ENCODE results near the gene MDP1. TPM values are rescaled to one million over a fixed set of nuclear protein-coding genes. Genes with fewer than 3 reads are reported as not detected.
A peak's percentile ranks its signal among the peaks of the same experiment; 100 is the strongest.
"Not testable (repeated sequence)": the region's sequence is repeated elsewhere in the genome, so short reads cannot be mapped to it uniquely, and the experiment has no call there.

The MDP1 gene
- polyA plus RNA-seq, 6 donors from 2014 or later: 32.7 to 48.2 (median 37.3) TPM

DNA sequence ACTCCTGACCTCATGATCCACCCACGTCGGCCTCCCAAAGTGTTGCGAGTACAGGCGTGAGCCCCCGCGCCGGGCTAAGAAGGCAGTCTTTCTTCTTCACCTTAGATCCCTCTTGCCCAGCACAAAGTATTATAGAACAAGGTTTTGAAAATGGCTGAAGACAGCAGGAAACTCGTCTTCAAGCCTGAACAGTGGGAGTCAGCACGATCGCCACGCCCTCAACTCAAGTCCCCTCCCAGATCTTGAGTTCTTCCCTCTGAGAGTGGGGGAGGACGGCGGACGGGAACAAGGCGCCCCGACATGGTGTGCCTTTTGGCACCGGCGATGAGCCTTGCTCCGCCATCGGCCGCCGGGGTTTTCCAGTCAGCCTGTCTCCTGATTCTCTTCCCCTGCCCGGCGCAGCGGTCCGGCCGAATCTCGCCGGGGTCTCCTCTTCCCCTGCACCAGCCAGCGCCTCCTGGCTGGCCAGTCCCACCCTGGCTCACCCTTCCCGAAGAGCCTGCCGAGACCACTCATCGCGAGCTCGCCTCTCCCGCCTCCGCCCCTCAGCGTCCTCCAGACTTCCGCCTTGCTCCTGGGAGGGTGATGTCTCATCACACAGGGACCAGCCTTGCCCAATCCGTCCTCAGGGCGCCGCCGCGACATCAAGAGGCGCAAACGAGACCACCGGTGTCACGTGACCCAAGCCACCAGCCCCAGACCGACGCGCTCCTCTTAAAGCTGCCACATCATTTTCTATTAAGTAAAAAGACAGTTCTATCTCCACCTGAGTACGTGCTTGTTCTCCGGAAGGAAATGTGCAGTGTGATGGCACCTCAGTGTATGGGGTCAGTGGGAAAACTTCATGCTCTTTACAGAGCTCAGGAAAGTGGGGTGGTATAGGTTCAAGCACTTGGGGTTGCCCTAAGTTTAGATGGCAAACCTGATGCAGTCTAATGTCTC lies 2.7 kb downstream of the MDP1 start, which contains the start of gene CHMP4A:
Gene CHMP4A, minus strand, starts transcription at position 565 of the 942 bp plus-strand sequence. Its CDS starts 49 bp downstream, at position 516.
- peak within 1 kb of the TSS; percentile 91 to 99 (median 96) for H3K4me3 Mint-ChIP-seq
- H3K27ac Mint-ChIP-seq: peak within 1 kb of the TSS; percentile 97 to 100 (median 99)
- H3K27me3 Mint-ChIP-seq: no peaks in the 10 kb centered on the region
- H3K36me3 Mint-ChIP-seq: peaks cover 10 to 17% of the 10 kb centered on the region in 2 donors
- H3K9me3 Mint-ChIP-seq: no peaks in the 10 kb centered on the region
- ATAC-seq (ENCODE audit: low read depth in 2 of 2) (peak; percentile 76 to 77), DNase-seq (peak; percentile 95)
- H3K4me1 Mint-ChIP-seq: peaks cover 38 to 71% (median 53%) of the 10 kb centered on the region in 3 donors

DNA sequence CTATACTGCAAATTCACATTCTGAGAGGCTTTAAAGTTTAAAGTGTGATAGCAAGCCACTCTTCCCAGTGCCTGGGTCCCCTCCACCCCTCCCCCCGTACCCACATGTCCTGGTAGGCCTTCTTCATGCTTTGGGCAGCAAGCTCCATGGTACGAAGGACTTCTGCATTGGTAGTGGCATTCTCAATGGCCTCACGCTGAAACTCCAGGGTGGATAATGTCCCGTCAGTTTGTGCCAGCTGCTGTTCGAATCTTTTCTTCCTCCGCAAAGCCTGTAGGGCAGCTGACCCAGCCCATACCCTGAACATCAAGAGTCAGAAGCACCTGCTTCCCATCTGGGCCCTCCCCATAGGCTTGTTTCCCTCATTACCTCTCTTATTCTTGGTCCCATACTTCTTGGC lies 4.6 kb downstream of the MDP1 start:
- no peak for ATAC-seq (ENCODE audit: low read depth in 2 of 2)
- Mint-ChIP-seq H3K4me3 (peak overlapping the region in 4 of 8 donors; percentile 47 to 98 (median 93)), H3K36me3 (peaks cover 22 to 27% of the 10 kb centered on the region in 2 donors), H3K27ac (peak overlapping the region in 5 of 6 donors; percentile 54 to 99 (median 98)), H3K9me3 (no peaks in the 10 kb centered on the region), H3K4me1 (peaks cover 53 to 83% (median 62%) of the 10 kb centered on the region in 3 donors), H3K27me3 (no peaks in the 10 kb centered on the region)
- no peak for DNase-seq

DNA sequence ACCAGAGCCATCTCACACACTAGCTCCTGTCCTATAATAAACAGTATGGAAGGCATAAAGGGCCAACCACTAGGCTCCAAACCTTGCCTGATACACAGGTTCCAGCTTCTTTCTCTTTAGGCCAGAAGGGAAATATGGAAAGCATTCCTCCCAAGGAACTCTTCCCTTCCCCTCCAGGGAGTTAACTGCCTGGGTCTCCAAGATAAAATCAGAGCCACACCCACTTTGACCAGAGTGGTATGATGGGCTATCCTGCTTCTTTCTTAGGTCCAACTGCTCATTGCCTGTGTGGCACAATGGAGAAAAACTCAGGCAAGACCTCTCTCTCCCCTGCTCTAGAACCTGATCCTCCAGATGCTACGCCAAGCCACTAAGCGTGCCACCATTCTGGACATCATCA lies 8.2 kb downstream of the MDP1 start:
- H3K4me1 Mint-ChIP-seq: peaks cover 46 to 61% (median 52%) of the 10 kb centered on the region in 3 donors
- no peaks in the 10 kb centered on the region for H3K27me3 Mint-ChIP-seq
- H3K36me3 Mint-ChIP-seq: peaks cover 35 to 45% of the 10 kb centered on the region in 2 donors
- H3K4me3 Mint-ChIP-seq: peak overlapping the region in 1 of 8 donors; percentile 61
- DNase-seq (no peak), ATAC-seq (ENCODE audit: low read depth in 2 of 2) (peak in 1 of 2 donors; percentile 27)
- peak overlapping the region in 4 of 6 donors; percentile 12 to 73 (median 46) for H3K27ac Mint-ChIP-seq
- H3K9me3 Mint-ChIP-seq: peaks cover 0 to 2% (median 0%) of the 10 kb centered on the region in 7 donors

DNA sequence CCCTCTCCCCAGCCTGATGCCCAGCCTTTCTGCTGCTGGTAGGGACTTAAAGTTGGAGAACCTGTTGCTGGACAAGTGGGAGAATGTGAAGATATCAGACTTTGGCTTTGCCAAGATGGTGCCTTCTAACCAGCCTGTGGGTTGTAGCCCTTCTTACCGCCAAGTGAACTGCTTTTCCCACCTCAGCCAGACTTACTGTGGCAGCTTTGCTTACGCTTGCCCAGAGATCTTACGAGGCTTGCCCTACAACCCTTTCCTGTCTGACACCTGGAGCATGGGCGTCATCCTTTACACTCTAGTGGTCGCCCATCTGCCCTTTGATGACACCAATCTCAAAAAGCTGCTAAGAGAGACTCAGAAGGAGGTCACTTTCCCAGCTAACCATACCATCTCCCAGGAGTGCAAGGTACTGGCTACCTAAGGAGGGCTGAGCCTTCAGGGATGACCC lies 8.7 kb downstream of the MDP1 start:
- ATAC-seq (ENCODE audit: low read depth in 2 of 2) (peak; percentile 78 to 84), DNase-seq (peak; percentile 33)
- Mint-ChIP-seq H3K9me3 (peaks cover 0 to 2% (median 0%) of the 10 kb centered on the region in 7 donors), H3K4me3 (peak overlapping the region in 5 of 8 donors; percentile 13 to 61 (median 34)), H3K4me1 (peaks cover 46 to 56% (median 47%) of the 10 kb centered on the region in 3 donors), H3K36me3 (peaks cover 37 to 47% of the 10 kb centered on the region in 2 donors), H3K27ac (peak overlapping the region; percentile 71 to 96 (median 88)), H3K27me3 (no peaks in the 10 kb centered on the region)

DNA sequence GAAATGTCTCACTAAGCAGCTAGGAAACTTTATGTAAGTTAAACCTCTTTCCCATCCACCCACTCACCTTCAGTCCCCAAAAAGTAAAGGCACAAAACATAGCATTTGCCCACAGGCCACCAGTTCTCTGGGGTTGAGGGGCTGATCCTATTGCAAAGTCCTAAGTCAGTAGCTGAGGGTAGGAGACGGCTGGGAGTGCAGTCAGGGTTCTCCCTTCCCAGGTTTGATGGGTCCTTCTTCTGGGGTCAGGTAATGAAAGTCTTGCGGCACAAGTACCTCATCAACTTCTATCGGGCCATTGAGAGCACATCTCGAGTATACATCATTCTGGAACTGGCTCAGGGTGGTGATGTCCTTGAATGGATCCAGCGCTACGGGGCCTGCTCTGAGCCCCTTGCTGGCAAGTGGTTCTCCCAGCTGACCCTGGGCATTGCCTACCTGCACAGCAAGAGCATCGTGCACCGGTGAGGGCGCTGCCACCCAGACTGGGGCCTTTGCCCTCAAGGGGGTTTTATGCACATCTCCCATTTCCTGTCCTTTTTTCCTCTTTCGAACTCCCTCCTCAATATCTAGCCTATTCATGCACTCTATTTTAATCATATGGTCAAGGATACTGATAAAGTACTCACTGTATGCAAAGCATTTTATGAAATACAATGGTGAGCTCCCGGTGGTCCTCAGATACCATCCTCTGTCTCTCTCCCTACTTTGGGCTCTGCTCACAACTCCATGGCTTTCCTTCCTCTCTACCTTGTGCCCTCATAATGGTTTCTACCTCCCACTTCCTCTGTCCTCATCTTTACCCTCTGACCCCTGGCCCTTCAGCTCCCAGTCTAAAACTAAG lies 9.4 kb downstream of the MDP1 start:
- Mint-ChIP-seq H3K4me1 (peaks cover 43 to 52% (median 44%) of the 10 kb centered on the region in 3 donors), H3K36me3 (peaks cover 38 to 49% of the 10 kb centered on the region in 2 donors), H3K4me3 (peak overlapping the region in 3 of 8 donors; percentile 13 to 61 (median 57)), H3K9me3 (peaks cover 0 to 2% (median 0%) of the 10 kb centered on the region in 7 donors), H3K27ac (peak overlapping the region; percentile 71 to 96 (median 88)), H3K27me3 (no peaks in the 10 kb centered on the region)
- ATAC-seq (ENCODE audit: low read depth in 2 of 2): no peak
- no peak for DNase-seq

DNA sequence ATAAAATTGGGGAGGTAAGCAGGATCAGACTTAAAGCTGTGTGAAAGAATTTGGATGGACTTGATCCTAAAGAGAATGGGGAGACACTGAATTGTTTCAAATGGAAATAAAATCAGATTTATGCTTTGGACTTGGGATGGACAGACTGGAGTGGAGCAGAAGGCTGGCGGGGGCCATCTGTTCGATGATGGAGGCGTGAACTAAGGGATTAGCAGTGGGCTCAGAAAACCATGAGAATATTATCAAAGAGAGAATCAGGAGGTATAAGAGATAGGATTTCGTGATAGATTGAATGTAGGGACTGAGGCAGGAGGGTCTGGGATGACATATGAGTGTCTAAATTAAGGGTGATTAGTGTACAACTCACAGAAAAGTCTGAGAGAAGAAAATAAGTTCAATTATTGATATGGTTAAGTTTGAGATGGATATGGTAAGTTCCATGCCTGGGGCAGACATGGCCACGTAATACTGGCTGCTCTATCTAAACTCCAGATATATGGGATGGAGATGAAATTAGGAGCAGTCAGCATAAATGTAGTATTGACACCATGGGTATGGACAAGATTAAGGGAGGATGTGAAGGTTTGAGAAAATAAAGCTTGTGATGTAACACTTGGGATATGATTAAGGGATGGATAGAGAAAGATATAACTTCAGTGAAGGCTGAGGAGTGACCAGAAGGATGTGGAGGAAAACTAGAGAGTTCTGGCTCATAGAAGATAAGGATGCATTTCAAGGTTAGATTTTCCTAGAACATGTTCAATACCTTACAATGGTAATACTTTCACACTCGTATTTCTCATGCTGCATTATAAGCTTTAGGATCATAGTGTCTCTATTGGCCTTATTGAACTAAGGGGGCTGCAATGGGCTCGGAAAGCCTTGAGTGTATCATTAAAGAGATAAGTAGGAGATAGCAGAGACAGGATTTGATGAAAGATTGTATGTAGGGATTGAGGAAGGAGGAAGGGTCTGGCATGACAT lies 11.4 kb downstream of the MDP1 start:
- no peaks in the 10 kb centered on the region for H3K27me3 Mint-ChIP-seq
- peaks cover 30 to 42% (median 38%) of the 10 kb centered on the region in 3 donors for H3K4me1 Mint-ChIP-seq
- ATAC-seq (ENCODE audit: low read depth in 2 of 2) (no peak), DNase-seq (no peak)
- H3K9me3 Mint-ChIP-seq: peaks cover 0 to 2% (median 0%) of the 10 kb centered on the region in 7 donors
- peak overlapping the region in 2 of 8 donors; percentile 10 to 59 for H3K4me3 Mint-ChIP-seq
- peak overlapping the region in 3 of 6 donors; percentile 24 to 82 (median 66) for H3K27ac Mint-ChIP-seq
- peaks cover 34 to 42% of the 10 kb centered on the region in 2 donors for H3K36me3 Mint-ChIP-seq

DNA sequence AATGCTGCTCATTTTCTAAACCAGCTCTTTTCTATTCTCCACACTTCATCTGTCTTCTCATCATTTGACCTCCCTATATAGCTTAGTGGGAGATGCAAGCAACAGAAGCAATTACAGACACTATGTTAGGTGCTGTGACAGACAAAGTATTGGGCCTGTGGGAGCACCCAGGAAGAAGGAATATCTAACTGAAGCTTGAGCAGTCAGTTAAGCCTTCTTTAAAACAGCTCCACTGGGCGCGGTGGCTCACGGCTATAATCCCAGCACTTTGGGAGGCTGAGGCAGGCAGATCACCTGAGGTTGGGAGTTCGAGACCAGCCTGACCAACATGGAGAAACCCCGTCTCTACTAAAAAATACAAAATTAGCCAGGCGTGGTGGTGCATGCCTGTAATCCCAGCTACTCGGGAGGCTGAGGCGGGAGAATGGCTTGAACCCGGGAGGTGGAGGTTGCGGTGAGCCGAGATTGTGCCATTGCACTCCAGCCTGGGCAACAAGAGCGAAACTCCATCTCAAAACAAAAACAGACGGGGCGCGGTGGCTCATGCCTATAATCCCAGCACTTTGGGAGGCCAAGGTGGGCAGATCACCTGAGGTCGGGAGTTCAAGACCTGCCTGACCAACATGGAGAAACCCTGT lies 12.5 kb downstream of the MDP1 start:
- Mint-ChIP-seq H3K4me1 (peaks cover 40 to 53% (median 49%) of the 10 kb centered on the region in 3 donors), H3K36me3 (peaks cover 30 to 42% of the 10 kb centered on the region in 2 donors)
- not testable (repeated sequence) for H3K27ac Mint-ChIP-seq; ATAC-seq (ENCODE audit: low read depth in 2 of 2); H3K4me3 Mint-ChIP-seq; DNase-seq; H3K27me3 Mint-ChIP-seq; H3K9me3 Mint-ChIP-seq

DNA sequence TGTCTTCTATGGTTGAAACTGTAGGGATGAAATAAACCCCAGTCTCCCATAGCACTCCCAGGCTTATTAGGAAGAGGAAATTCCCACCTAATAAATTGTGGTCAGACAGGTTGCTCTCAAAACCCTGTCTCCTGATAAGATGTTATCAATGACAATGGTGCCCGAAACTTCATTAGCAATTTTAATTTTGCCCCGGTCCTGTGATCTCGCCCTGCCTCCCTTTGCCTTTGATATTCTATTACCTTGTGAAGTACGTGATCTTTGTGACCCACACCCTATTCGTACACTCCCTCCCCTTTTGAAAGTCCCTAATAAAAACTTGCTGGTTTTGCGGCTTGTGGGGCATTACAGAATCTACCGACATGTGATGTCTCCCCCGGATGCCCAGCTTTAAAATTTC lies 13.3 kb downstream of the MDP1 start:
- H3K27ac Mint-ChIP-seq: peak overlapping the region in 1 of 6 donors; percentile 32
- not testable (repeated sequence) for H3K4me3 Mint-ChIP-seq; DNase-seq; ATAC-seq (ENCODE audit: low read depth in 2 of 2); H3K27me3 Mint-ChIP-seq; H3K9me3 Mint-ChIP-seq
- peaks cover 41 to 55% (median 45%) of the 10 kb centered on the region in 3 donors for H3K4me1 Mint-ChIP-seq
- peaks cover 27 to 42% of the 10 kb centered on the region in 2 donors for H3K36me3 Mint-ChIP-seq

DNA sequence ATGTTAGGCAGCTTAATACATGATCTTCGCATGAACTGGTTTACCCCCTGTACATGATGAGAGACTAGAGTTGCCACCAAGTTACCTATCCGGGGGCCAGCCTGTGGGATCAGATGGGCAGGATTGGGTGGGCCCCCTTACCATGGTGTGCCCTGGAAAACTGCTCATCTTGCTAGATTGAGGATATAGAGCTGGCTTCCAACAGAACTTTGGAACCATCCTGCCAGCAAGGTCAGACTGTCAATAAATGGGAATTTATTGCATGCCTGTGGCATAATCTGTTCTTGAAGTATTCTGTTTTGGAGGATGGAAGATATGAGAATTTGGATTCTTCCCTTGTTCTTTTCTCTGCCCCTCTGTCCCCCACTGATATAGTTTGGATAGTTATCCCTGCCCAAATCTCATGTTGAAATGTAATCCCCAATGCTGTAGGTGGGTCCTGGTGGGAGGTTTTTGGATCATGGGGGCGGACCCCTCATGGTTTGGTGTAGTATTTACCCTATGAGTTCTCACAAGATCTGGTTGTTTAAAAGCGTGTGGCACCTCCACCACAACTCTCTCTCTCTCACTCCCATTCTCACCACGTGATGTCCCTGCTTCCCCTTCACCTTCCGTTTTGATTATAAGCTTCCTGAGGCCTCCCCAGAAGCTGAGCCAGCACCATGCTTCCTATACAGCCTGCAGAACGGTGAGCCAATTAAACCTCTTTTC lies 16.9 kb downstream of the MDP1 start:
- Mint-ChIP-seq H3K27ac (peak overlapping the region in 4 of 6 donors; percentile 51 to 88 (median 79)), H3K4me1 (peaks cover 41 to 61% (median 44%) of the 10 kb centered on the region in 3 donors), H3K9me3 (peaks cover 0 to 2% (median 0%) of the 10 kb centered on the region in 7 donors), H3K36me3 (peaks cover 10 to 21% of the 10 kb centered on the region in 2 donors), H3K4me3 (peak overlapping the region in 6 of 8 donors; percentile 18 to 50 (median 46)), H3K27me3 (no peaks in the 10 kb centered on the region)
- no peak for ATAC-seq (ENCODE audit: low read depth in 2 of 2)
- no peak for DNase-seq

DNA sequence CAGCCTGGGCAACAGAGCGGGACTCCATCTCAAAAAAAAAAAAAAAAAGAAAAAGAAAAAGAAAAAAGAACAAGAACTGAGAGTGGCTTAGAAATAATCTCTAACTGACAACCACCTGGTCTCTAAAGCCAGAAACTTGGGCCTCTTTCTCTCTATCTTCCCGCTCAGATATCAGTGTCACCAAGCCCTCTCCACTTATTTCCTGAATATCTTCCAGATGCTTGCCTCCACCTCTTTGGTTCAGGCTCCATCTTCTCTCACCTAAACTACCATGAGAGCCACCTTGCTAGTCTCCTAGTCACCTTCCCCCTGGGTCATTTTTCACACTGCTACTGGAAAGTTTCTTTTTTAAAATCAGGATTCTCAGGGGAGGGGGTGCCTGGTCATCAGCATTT lies 18.8 kb downstream of the MDP1 start:
- Mint-ChIP-seq H3K9me3 (no peaks in the 10 kb centered on the region), H3K36me3 (peaks cover 4 to 11% of the 10 kb centered on the region in 2 donors), H3K27me3 (no peaks in the 10 kb centered on the region), H3K27ac (peak overlapping the region; percentile 25 to 99 (median 96)), H3K4me3 (peak overlapping the region; percentile 12 to 98 (median 89)), H3K4me1 (peaks cover 49 to 69% (median 53%) of the 10 kb centered on the region in 3 donors)
- DNase-seq: no peak
- ATAC-seq (ENCODE audit: low read depth in 2 of 2): no peak

Measured in naive B cell (primary cell).